ENCODE data around the gene TTC7B. TPM values are rescaled to one million over a fixed set of nuclear protein-coding genes. Genes with fewer than 3 reads are reported as not detected.

TTC7B gene
- total and polyA plus RNA-seq, 2 of the 8 experiments (the other 6 are each of a cell fraction or from before 2014, with no cell fraction given) = 23.7 to 34.0 TPM

- TF ChIP-seq RAD21 (IDR thresholded peaks at IDR 0.05 in 1 of 2, conservative IDR thresholded peaks at IDR 0.05 in 1 of 2; ENCODE audit: low read depth in 2 of 2, low read length in 2 of 2) = no peak
Measured at GRCh38 chr14:90626550-90626949, 189.7 kb downstream of the TTC7B start (continued).
